ENCODE data around the gene MEFV.
"Not testable (repeated sequence)": the region's sequence is repeated elsewhere in the genome, so short reads cannot be mapped to it uniquely, and the experiment has no call there.

Gene MEFV

GRCh38 chr16:3234543-3234856 lies 21.9 kb downstream of the MEFV start:
- H3K4me3 ChIP-seq = peak overlapping the region; percentile 68 to 84 (median 81)
- H3K27ac ChIP-seq = peak overlapping the region; percentile 81 to 98 (median 94)

GRCh38 chr16:3223913-3224515 lies 32.4 kb downstream of the MEFV start:
- Histone ChIP-seq H3K27ac (no peak overlapping the region), H3K4me3 (no peak overlapping the region)

GRCh38 chr16:3220839-3221238 lies 35.6 kb downstream of the MEFV start:
- Histone ChIP-seq H3K4me3 (no peak overlapping the region), H3K27ac (no peak overlapping the region)

GRCh38 chr16:3216263-3216640 lies 40.2 kb downstream of the MEFV start:
- no peak overlapping the region for H3K4me3 ChIP-seq
- peak overlapping the region in 7 of 21 experiments; percentile 11 to 82 (median 73) for H3K27ac ChIP-seq

- H3K4me3 ChIP-seq = no peak overlapping the region
- H3K27ac ChIP-seq = peak overlapping the region in 10 of 21 experiments; percentile 3 to 82 (median 59)
Measured at GRCh38 chr16:3215601-3216262, 40.7 kb downstream of the MEFV start.

- H3K4me3 ChIP-seq = no peak overlapping the region
- peak overlapping the region in 10 of 21 experiments; percentile 3 to 82 (median 52) for H3K27ac ChIP-seq
Measured at GRCh38 chr16:3214904-3215600, 41.4 kb downstream of the MEFV start.

- H3K4me3 ChIP-seq = no peak overlapping the region
- H3K27ac ChIP-seq = no peak overlapping the region
Measured at GRCh38 chr16:3212567-3212966, 43.9 kb downstream of the MEFV start.

GRCh38 chr16:3212006-3212405 lies 44.4 kb downstream of the MEFV start:
- Histone ChIP-seq H3K27ac (no peak overlapping the region), H3K4me3 (no peak overlapping the region)

- Histone ChIP-seq H3K27ac (no peak overlapping the region), H3K4me3 (no peak overlapping the region)
Measured at GRCh38 chr16:3207086-3207953, 49.1 kb downstream of the MEFV start.

- H3K27ac ChIP-seq = not testable (repeated sequence)
Measured at GRCh38 chr16:3205939-3206338, 50.5 kb downstream of the MEFV start.

GRCh38 chr16:3202903-3203539 lies 53.4 kb downstream of the MEFV start:
- Histone ChIP-seq H3K4me3 (no peak overlapping the region), H3K27ac (no peak overlapping the region)

More at GRCh38 chr16:3205939-3206338, 50.5 kb downstream of the MEFV start:
- H3K4me3 ChIP-seq = not testable (repeated sequence)

GRCh38 chr16:3198334-3199072 lies 57.9 kb downstream of the MEFV start:
- Histone ChIP-seq H3K27ac (no peak overlapping the region), H3K4me3 (no peak overlapping the region)

GRCh38 chr16:3197694-3198333 lies 58.6 kb downstream of the MEFV start:
- not testable (repeated sequence) for H3K27ac ChIP-seq, H3K4me3 ChIP-seq

- no peak overlapping the region for H3K27ac ChIP-seq
- H3K4me3 ChIP-seq = no peak overlapping the region
Measured at GRCh38 chr16:3195975-3196374, 60.5 kb downstream of the MEFV start.

- H3K27ac ChIP-seq = no peak overlapping the region
- H3K4me3 ChIP-seq = no peak overlapping the region
Measured at GRCh38 chr16:3194792-3195191, 61.6 kb downstream of the MEFV start.

GRCh38 chr16:3193221-3194212 lies 62.9 kb downstream of the MEFV start:
- Histone ChIP-seq H3K4me3 (no peak overlapping the region), H3K27ac (no peak overlapping the region)

- H3K4me3 ChIP-seq = no peak overlapping the region
- H3K27ac ChIP-seq = no peak overlapping the region
Measured at GRCh38 chr16:3192476-3193019, 63.9 kb downstream of the MEFV start.
